ENCODE measurements around the gene SPATS2. TPM values are rescaled to one million over a fixed set of nuclear protein-coding genes. Genes with fewer than 3 reads are reported as not detected.
"Not testable (repeated sequence)": the region's sequence is repeated elsewhere in the genome, so short reads cannot be mapped to it uniquely, and the experiment has no call there.

Gene SPATS2
- total RNA-seq, 4 donors from 2014 or later = 3.3 to 46.0 (median 16.0) TPM

DNA sequence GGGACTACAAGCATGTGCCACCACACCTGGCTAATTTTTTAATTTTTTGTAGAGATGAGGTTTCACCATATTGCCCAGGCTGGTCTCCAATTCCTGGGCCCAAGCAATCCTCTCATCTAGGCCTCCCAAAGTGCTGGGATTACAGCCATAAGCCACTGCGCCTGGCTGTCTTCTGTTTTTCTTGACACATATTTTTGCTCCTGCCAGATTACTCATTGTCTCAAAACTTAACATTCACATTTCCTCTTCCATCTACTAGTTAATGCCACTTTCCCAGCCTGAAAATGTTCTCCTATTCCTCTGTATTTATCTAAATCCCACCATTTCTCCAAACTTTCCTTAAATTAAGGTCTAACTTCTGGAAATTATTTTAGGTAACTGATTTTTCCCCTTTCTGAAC lies 135.3 kb downstream of the SPATS2 start:
- Histone ChIP-seq H3K9me3 (no peaks in the 10 kb centered on the region), H3K27me3 (no peaks in the 10 kb centered on the region), H3K4me1 (no peaks in the 10 kb centered on the region), H3K4me3 (no peak overlapping the region), H3K27ac (no peak overlapping the region), H3K36me3 (no peaks in the 10 kb centered on the region)
- TF ChIP-seq POLR2A (IDR thresholded peaks at IDR 0.05) (no peak), CTCF (IDR thresholded peaks at IDR 0.05) (no peak)
- intact Hi-C loops (cut with DNase I; ENCODE audit: low total_unique reads) = no loop called here
- no peak for DNase-seq

DNA sequence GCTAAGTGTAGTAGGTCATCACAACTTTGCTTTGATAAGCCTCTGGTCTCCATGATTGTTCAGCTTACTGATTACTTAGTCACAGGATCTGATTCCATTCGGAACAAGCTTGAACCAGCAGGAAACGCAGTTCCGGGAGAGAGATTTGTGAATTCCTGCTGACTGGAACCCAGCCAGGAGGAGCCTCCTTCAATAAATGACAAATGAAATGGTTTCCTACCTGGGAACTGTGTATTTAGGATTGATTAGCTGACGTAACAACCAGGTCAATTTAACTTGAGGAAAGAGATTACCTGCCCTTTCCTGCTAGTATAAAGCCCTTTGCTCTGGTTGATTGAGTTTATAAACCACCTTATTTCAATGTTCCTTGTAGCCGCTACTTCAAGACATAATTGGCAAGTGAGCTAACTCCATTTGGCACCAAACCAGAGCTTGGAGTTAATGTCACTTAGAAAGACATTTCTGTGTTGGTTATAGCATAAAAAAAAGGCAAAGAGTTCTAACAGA lies 136.5 kb downstream of the SPATS2 start:
- intact Hi-C loops (cut with DNase I; ENCODE audit: low total_unique reads) = no loop called here
- Histone ChIP-seq H3K9me3 (no peaks in the 10 kb centered on the region), H3K4me3 (no peak overlapping the region), H3K36me3 (no peaks in the 10 kb centered on the region), H3K27ac (no peak overlapping the region), H3K27me3 (no peaks in the 10 kb centered on the region), H3K4me1 (no peaks in the 10 kb centered on the region)
- TF ChIP-seq CTCF (IDR thresholded peaks at IDR 0.05) = no peak
- no peak for TF ChIP-seq POLR2A (IDR thresholded peaks at IDR 0.05)
- DNase-seq = no peak

DNA sequence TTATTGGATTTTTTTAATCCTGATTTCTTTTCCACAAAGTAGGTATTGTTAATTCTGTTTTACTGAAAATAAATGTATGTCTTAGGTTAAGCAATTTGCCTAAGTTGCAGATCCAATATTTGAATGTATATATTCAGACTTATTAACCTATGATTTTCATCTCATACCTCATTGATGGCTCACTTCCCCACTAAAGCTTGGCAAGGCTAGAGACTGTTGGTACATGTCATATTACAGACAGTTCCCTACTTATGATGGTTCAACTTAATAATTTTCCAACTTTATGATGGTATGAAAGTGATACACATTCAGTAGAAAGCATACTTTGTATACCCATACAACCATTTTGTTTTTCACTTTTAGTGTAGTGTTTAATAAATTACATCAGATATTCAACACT lies 138.4 kb downstream of the SPATS2 start:
- Histone ChIP-seq H3K4me3 (no peak overlapping the region), H3K36me3 (no peaks in the 10 kb centered on the region), H3K4me1 (no peaks in the 10 kb centered on the region), H3K27ac (no peak overlapping the region), H3K27me3 (no peaks in the 10 kb centered on the region), H3K9me3 (no peaks in the 10 kb centered on the region)
- no peak for TF ChIP-seq POLR2A (IDR thresholded peaks at IDR 0.05)
- no peak for TF ChIP-seq CTCF (IDR thresholded peaks at IDR 0.05)
- DNase-seq = no peak
- intact Hi-C loops (cut with DNase I; ENCODE audit: low total_unique reads) = no loop called here

- no peak overlapping the region for H3K27ac ChIP-seq
- intact Hi-C loops (cut with DNase I; ENCODE audit: low total_unique reads) = no loop called here
- TF ChIP-seq POLR2A (IDR thresholded peaks at IDR 0.05) (no peak), CTCF (IDR thresholded peaks at IDR 0.05) (no peak)
- H3K4me3 ChIP-seq = no peak overlapping the region
- no peaks in the 10 kb centered on the region for H3K36me3 ChIP-seq
- no peaks in the 10 kb centered on the region for H3K27me3 ChIP-seq
- H3K4me1 ChIP-seq = no peaks in the 10 kb centered on the region
- H3K9me3 ChIP-seq = no peaks in the 10 kb centered on the region
- no peak for DNase-seq
Observed at GRCh38 chr12:49507139-49507538, 139.9 kb downstream of the SPATS2 start.

- not testable (repeated sequence) for H3K27me3 ChIP-seq, DNase-seq, H3K4me3 ChIP-seq, H3K36me3 ChIP-seq, H3K4me1 ChIP-seq, H3K9me3 ChIP-seq, H3K27ac ChIP-seq
- intact Hi-C loops (cut with DNase I; ENCODE audit: low total_unique reads) = loop anchor here (10.0 kb wide), 1 partner anchor 175 kb away; the partner anchor contains the start of gene C1QL4
Observed at GRCh38 chr12:49509681-49510080, 142.4 kb downstream of the SPATS2 start.

- H3K4me3 ChIP-seq = no peak overlapping the region
- H3K9me3 ChIP-seq = no peaks in the 10 kb centered on the region
- intact Hi-C loops (cut with DNase I; ENCODE audit: low total_unique reads) = loop anchor here (10.0 kb wide), 1 partner anchor 177 kb away; the partner anchor contains the start of gene C1QL4
- TF ChIP-seq POLR2A (IDR thresholded peaks at IDR 0.05) (no peak), CTCF (IDR thresholded peaks at IDR 0.05) (no peak)
- no peaks in the 10 kb centered on the region for H3K27me3 ChIP-seq
- no peak for DNase-seq
- H3K27ac ChIP-seq = no peak overlapping the region
- H3K4me1 ChIP-seq = no peaks in the 10 kb centered on the region
- H3K36me3 ChIP-seq = no peaks in the 10 kb centered on the region
Observed at GRCh38 chr12:49511410-49511809, 144.1 kb downstream of the SPATS2 start.
